ENCODE measurements around the gene C1orf21. TPM values are rescaled to one million over a fixed set of nuclear protein-coding genes. Genes with fewer than 3 reads are reported as not detected.
"Not testable (repeated sequence)": the region's sequence is repeated elsewhere in the genome, so short reads cannot be mapped to it uniquely, and the experiment has no call there.

Gene C1orf21
- 16.4 and 20.1 TPM in 2 replicates for total RNA-seq (2014; rRNA removed; shearing (Covaris generic))

GRCh38 chr1:184386312-184387068, at the start of gene C1orf21:
Gene C1orf21, plus strand, starts transcription at chr1:184387029. Its CDS starts 90,481 bp downstream, at chr1:184477510.
- peak; percentile 86 for DNase-seq (ENCODE audit: low read depth)

- not testable (repeated sequence) for DNase-seq (ENCODE audit: low read depth)
These were observed 49.0 kb upstream of the C1orf21 start for GRCh38 chr1:184337865-184338264.

- no peak for DNase-seq (ENCODE audit: low read depth)
These were observed 45.8 kb upstream of the C1orf21 start for GRCh38 chr1:184340984-184341383.

- no peak for DNase-seq (ENCODE audit: low read depth)
These were observed 36.3 kb upstream of the C1orf21 start for GRCh38 chr1:184350573-184350972.

GRCh38 chr1:184351416-184351975, 35.3 kb upstream of the C1orf21 start:
- DNase-seq (ENCODE audit: low read depth), result no peak

GRCh38 chr1:184352776-184353175, 34.1 kb upstream of the C1orf21 start:
- DNase-seq (ENCODE audit: low read depth), result no peak

- no peak for DNase-seq (ENCODE audit: low read depth)
These were observed 32.1 kb upstream of the C1orf21 start for GRCh38 chr1:184354719-184355118.

GRCh38 chr1:184356891-184357290, 29.9 kb upstream of the C1orf21 start:
- DNase-seq (ENCODE audit: low read depth), result no peak

- DNase-seq (ENCODE audit: low read depth), result no peak
These were observed 28.6 kb upstream of the C1orf21 start for GRCh38 chr1:184358256-184358655.

- DNase-seq (ENCODE audit: low read depth), result no peak
These were observed 26.9 kb upstream of the C1orf21 start for GRCh38 chr1:184359909-184360308.

- DNase-seq (ENCODE audit: low read depth), result no peak
These were observed 24.0 kb upstream of the C1orf21 start for GRCh38 chr1:184362876-184363275.

- DNase-seq (ENCODE audit: low read depth), result no peak
These were observed 21.1 kb upstream of the C1orf21 start for GRCh38 chr1:184365699-184366098.

- DNase-seq (ENCODE audit: low read depth), result peak; percentile 1
These were observed 19.8 kb upstream of the C1orf21 start for GRCh38 chr1:184366997-184367396.

- no peak for DNase-seq (ENCODE audit: low read depth)
These were observed 19.3 kb upstream of the C1orf21 start for GRCh38 chr1:184367427-184368038.

GRCh38 chr1:184368354-184368753, 18.5 kb upstream of the C1orf21 start:
- DNase-seq (ENCODE audit: low read depth), result no peak

GRCh38 chr1:184370850-184371249, 16.0 kb upstream of the C1orf21 start:
- DNase-seq (ENCODE audit: low read depth), result no peak

- no peak for DNase-seq (ENCODE audit: low read depth)
These were observed 13.7 kb upstream of the C1orf21 start for GRCh38 chr1:184373155-184373554.

- DNase-seq (ENCODE audit: low read depth), result no peak
These were observed 10.5 kb upstream of the C1orf21 start for GRCh38 chr1:184376369-184376768.

GRCh38 chr1:184379111-184379752, 7.6 kb upstream of the C1orf21 start:
- peak; percentile 6 for DNase-seq (ENCODE audit: low read depth)

GRCh38 chr1:184380468-184380867, 6.4 kb upstream of the C1orf21 start:
- DNase-seq (ENCODE audit: low read depth), result no peak

GRCh38 chr1:184383772-184384323, 3.0 kb upstream of the C1orf21 start:
- no peak for DNase-seq (ENCODE audit: low read depth)

- no peak for DNase-seq (ENCODE audit: low read depth)
These were observed 941 bp upstream of the C1orf21 start for GRCh38 chr1:184385865-184386311.

Measured in RPMI7951 (cell line).